ENCODE data around the gene SERPINA9. TPM values are rescaled to one million over a fixed set of nuclear protein-coding genes. Genes with fewer than 3 reads are reported as not detected.

Gene SERPINA9
- total RNA-seq, 1 donor from 2014 or later = not detected

GRCh38 chr14:94472842-94473241 lies 3.2 kb downstream of the SERPINA9 start:
- no peak for TF ChIP-seq CTCF (conservative IDR thresholded peaks at IDR 0.05)
- no peak overlapping the region for H3K27ac Mint-ChIP-seq
- no peak for DNase-seq (ENCODE audit: extremely low spot score, unreplicated experiment)
- H3K9me3 Mint-ChIP-seq = no peaks in the 10 kb centered on the region
- H3K4me1 Mint-ChIP-seq (ENCODE audit: unreplicated experiment) = no peaks in the 10 kb centered on the region
- H3K4me3 Mint-ChIP-seq = no peak overlapping the region
- no peaks in the 10 kb centered on the region for H3K36me3 Mint-ChIP-seq
- peaks cover 13% of the 10 kb centered on the region for H3K27me3 Mint-ChIP-seq

GRCh38 chr14:94471045-94471444 lies 5.0 kb downstream of the SERPINA9 start:
- DNase-seq (ENCODE audit: extremely low spot score, unreplicated experiment) = no peak

GRCh38 chr14:94470311-94470710 lies 5.7 kb downstream of the SERPINA9 start:
- no peak for TF ChIP-seq CTCF (conservative IDR thresholded peaks at IDR 0.05)
- H3K4me1 Mint-ChIP-seq (ENCODE audit: unreplicated experiment) = no peaks in the 10 kb centered on the region
- H3K4me3 Mint-ChIP-seq = no peak overlapping the region
- H3K36me3 Mint-ChIP-seq = no peaks in the 10 kb centered on the region
- H3K9me3 Mint-ChIP-seq = peaks cover 6% of the 10 kb centered on the region
- DNase-seq (ENCODE audit: extremely low spot score, unreplicated experiment) = no peak
- H3K27ac Mint-ChIP-seq = no peak overlapping the region
- peaks cover 25% of the 10 kb centered on the region for H3K27me3 Mint-ChIP-seq

More at GRCh38 chr14:94471045-94471444, 5.0 kb downstream of the SERPINA9 start:
- Mint-ChIP-seq H3K9me3 (peaks cover 4% of the 10 kb centered on the region), H3K4me3 (no peak overlapping the region), H3K4me1 (ENCODE audit: unreplicated experiment) (no peaks in the 10 kb centered on the region), H3K27me3 (peaks cover 21% of the 10 kb centered on the region), H3K27ac (no peak overlapping the region), H3K36me3 (no peaks in the 10 kb centered on the region)
- no peak for TF ChIP-seq CTCF (conservative IDR thresholded peaks at IDR 0.05)

GRCh38 chr14:94469261-94469660 lies 6.7 kb downstream of the SERPINA9 start:
- no peak for DNase-seq (ENCODE audit: extremely low spot score, unreplicated experiment)
- no peaks in the 10 kb centered on the region for H3K4me1 Mint-ChIP-seq (ENCODE audit: unreplicated experiment)
- no peak overlapping the region for H3K4me3 Mint-ChIP-seq
- H3K27ac Mint-ChIP-seq = no peak overlapping the region
- H3K9me3 Mint-ChIP-seq = peaks cover 6% of the 10 kb centered on the region
- no peak for TF ChIP-seq CTCF (conservative IDR thresholded peaks at IDR 0.05)
- H3K27me3 Mint-ChIP-seq = peaks cover 25% of the 10 kb centered on the region
- no peaks in the 10 kb centered on the region for H3K36me3 Mint-ChIP-seq

GRCh38 chr14:94467728-94468520 lies 8.1 kb downstream of the SERPINA9 start:
- Mint-ChIP-seq H3K9me3 (peaks cover 6% of the 10 kb centered on the region), H3K27ac (no peak overlapping the region)
- no peak for TF ChIP-seq CTCF (conservative IDR thresholded peaks at IDR 0.05)

More at GRCh38 chr14:94467728-94468520, 8.1 kb downstream of the SERPINA9 start:
- Mint-ChIP-seq H3K4me1 (ENCODE audit: unreplicated experiment) (no peaks in the 10 kb centered on the region), H3K27me3 (peaks cover 25% of the 10 kb centered on the region), H3K36me3 (no peaks in the 10 kb centered on the region), H3K4me3 (no peak overlapping the region)
- DNase-seq (ENCODE audit: extremely low spot score, unreplicated experiment) = no peak
